Sigmoid colon (tissue), 7 donors: ENCODE results near the gene FOXRED2. TPM values are rescaled to one million over a fixed set of nuclear protein-coding genes. Genes with fewer than 3 reads are reported as not detected.

ENCODE experiments used
- DNase-seq: peaks from one replicate; pipeline ENCODE4 v3.0.0-alpha.2; 2019
- H3K27ac ChIP-seq, 4 donors: fragments of 200-600 bp; sonication (generic); one replicate each; pipeline ENCODE4 v1.5.1; 2016 to 2019; ENCODE audit warnings: mild to moderate bottlenecking in 1 of 4
- H3K27me3 ChIP-seq, 3 donors: fragments of 200-600 bp; sonication (generic); one replicate each; pipeline ENCODE4 v1.5.1; 2019; ENCODE audit warnings: mild to moderate bottlenecking in 1 of 3
- H3K36me3 ChIP-seq, 4 donors: fragments of 200-600 bp; sonication (generic); one replicate each; pipeline ENCODE4 v1.5.1; 2016 to 2019
- H3K4me1 ChIP-seq, 4 donors: fragments of 200-600 bp; sonication (generic); one replicate each; pipeline ENCODE4 v1.5.1; 2017 to 2019
- H3K4me3 ChIP-seq, 4 donors: fragments of 200-600 bp; sonication (generic); one replicate each; pipeline ENCODE4 v1.5.1; 2017 to 2019; ENCODE audit warnings: mild to moderate bottlenecking in 2 of 4, moderate library complexity in 1 of 4
- H3K9me3 ChIP-seq, 4 donors: fragments of 200-600 bp in 3 of 4; sonication (generic) in 3 of 4; one replicate each; pipeline versions ENCODE4 v1.5.1 to v1.6.1; 2013 to 2019
- EP300 ChIP-seq, 4 donors: sonication (generic); formaldehyde crosslinking; IDR thresholded peaks; one replicate each; pipeline ENCODE4 v1.6.1; 2017; ENCODE audit warnings: antibody characterized with exemption in 4 of 4
- POLR2A ChIP-seq, 2 donors: fragments of 450-650 bp; IDR thresholded peaks; one replicate each; pipeline ENCODE4 v1.6.1; 2016; ENCODE audit warnings: antibody characterized with exemption in 2 of 2, mild to moderate bottlenecking in 2 of 2, moderate library complexity in 2 of 2
- POLR2AphosphoS5 ChIP-seq, 4 donors: sonication (generic); formaldehyde crosslinking; IDR thresholded peaks; one replicate each; pipeline ENCODE4 v1.6.1; 2017; ENCODE audit warnings: antibody characterized with exemption in 4 of 4
- WGBS, 2 donors: extraction: QIAGEN DNeasy Blood & Tissue Kit; methylation state at CpG; one replicate each; pipeline ENCODE4 v1.1.7; 2013; 5-methylcytosine and 5-hydroxymethylcytosine counted together
- intact Hi-C: fragments of 100-400 bp; cut with DNase I; formaldehyde crosslinking; loops from one replicate; pipeline ENCODE4 v1.15.1; 2023
- polyA plus RNA-seq, 3 donors: library from polyadenylated mRNA; stranded (reverse); fragments of 200-250 nt; gene quantifications; one replicate each; pipeline ENCODE4 v1.2.3, GENCODE V29; 2013
- total RNA-seq, 4 donors: library from RNA; depleted of rRNA; stranded (reverse); fragments of >200 nt; gene quantifications; one replicate each; pipeline ENCODE4 v1.1.0, GENCODE V29; 2016
- TF ChIP-seq, protein P1 (sequence below), 4 experiments: fragments of 450-650 bp in 3 of 4; fragments of 200-600 bp in 1 of 4; IDR thresholded peaks; one replicate each; pipeline ENCODE4 v1.5.1; 2016 to 2019; ENCODE audit warnings: antibody characterized with exemption in 4 of 4, mild to moderate bottlenecking in 3 of 4, moderate library complexity in 2 of 4
- donor health status: healthy with polysubstance abuse.
- donor health status: Bipolar disorder and iron deficiency.
- donor health status: healthy.

The FOXRED2 gene
- total and polyA plus RNA-seq, 7 donors, result under 0.01 to 5.4 (median 4.6) TPM

- peaks cover 15 to 47% (median 31%) of the 10 kb centered on the region in 4 donors for H3K36me3 ChIP-seq
- H3K27ac ChIP-seq, result peak overlapping the region; percentile 87 to 98 (median 94)
- WGBS, 2 donors, result 85 to 86% methylated on average over 13 of the region's 13 CpGs
- TF ChIP-seq EP300 (IDR thresholded peaks at IDR 0.05), result no peak
- TF ChIP-seq, protein P1, sequence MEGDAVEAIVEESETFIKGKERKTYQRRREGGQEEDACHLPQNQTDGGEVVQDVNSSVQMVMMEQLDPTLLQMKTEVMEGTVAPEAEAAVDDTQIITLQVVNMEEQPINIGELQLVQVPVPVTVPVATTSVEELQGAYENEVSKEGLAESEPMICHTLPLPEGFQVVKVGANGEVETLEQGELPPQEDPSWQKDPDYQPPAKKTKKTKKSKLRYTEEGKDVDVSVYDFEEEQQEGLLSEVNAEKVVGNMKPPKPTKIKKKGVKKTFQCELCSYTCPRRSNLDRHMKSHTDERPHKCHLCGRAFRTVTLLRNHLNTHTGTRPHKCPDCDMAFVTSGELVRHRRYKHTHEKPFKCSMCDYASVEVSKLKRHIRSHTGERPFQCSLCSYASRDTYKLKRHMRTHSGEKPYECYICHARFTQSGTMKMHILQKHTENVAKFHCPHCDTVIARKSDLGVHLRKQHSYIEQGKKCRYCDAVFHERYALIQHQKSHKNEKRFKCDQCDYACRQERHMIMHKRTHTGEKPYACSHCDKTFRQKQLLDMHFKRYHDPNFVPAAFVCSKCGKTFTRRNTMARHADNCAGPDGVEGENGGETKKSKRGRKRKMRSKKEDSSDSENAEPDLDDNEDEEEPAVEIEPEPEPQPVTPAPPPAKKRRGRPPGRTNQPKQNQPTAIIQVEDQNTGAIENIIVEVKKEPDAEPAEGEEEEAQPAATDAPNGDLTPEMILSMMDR (IDR thresholded peaks at IDR 0.05), result no peak
- no peak for TF ChIP-seq POLR2AphosphoS5 (IDR thresholded peaks at IDR 0.05)
- TF ChIP-seq POLR2A (IDR thresholded peaks at IDR 0.05), result no peak
- H3K9me3 ChIP-seq, result no peaks in the 10 kb centered on the region
- peaks cover 0 to 63% (median 56%) of the 10 kb centered on the region in 4 donors for H3K4me1 ChIP-seq
- no peak for DNase-seq
- H3K27me3 ChIP-seq, result no peaks in the 10 kb centered on the region
- intact Hi-C loops, result loop anchor here (5.0 kb wide), 1 partner anchor 100 kb away; no protein-coding TSS in a partner anchor
- H3K4me3 ChIP-seq, result peak overlapping the region; percentile 33 to 50 (median 40)
These were observed 34.2 kb downstream of the FOXRED2 start for GRCh38 chr22:36472689-36473088.

GRCh38 chr22:36471341-36471821, 35.5 kb downstream of the FOXRED2 start:
- 87 to 88% methylated on average over 14 of the region's 14 CpGs for WGBS, 2 donors
- Histone ChIP-seq H3K36me3 (peaks cover 15 to 34% (median 24%) of the 10 kb centered on the region in 4 donors), H3K27me3 (no peaks in the 10 kb centered on the region), H3K27ac (peak overlapping the region; percentile 87 to 98 (median 94)), H3K9me3 (no peaks in the 10 kb centered on the region), H3K4me3 (peak overlapping the region; percentile 33 to 50 (median 40)), H3K4me1 (peaks cover 0 to 76% (median 69%) of the 10 kb centered on the region in 4 donors)
- intact Hi-C loops, result loop anchor here (1.0 to 5.0 kb wide), 3 partner anchors 85 to 167 kb away; partner anchors contain the start of gene MYH9
- peak; percentile 84 for DNase-seq
- TF ChIP-seq POLR2AphosphoS5 (IDR thresholded peaks at IDR 0.05) (peak; percentile 21 to 65 (median 42)), POLR2A (IDR thresholded peaks at IDR 0.05) (peak in 1 of 2 donors; percentile 31), EP300 (IDR thresholded peaks at IDR 0.05) (peak in 1 of 4 donors; percentile 25)
- TF ChIP-seq, protein P1 (IDR thresholded peaks at IDR 0.05), result no peak

DNA sequence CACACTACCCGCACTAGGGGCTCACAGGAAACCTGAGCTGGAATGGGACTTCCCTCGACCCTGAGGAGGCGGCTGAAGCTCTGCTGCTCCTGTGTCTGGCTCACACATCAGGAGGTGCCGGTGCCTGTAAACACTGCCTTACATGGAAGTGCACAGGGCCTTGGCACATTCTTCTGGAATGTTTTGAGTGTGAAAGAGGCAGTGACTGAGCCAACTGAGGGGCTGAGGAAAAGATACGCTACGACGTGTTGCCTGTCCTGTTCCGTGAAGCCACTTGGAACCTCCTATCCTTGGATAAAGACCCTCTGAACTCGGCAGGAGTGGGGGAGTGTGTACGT, 35.9 kb downstream of the FOXRED2 start:
- TF ChIP-seq POLR2A (IDR thresholded peaks at IDR 0.05) (peak in 1 of 2 donors; percentile 24), EP300 (IDR thresholded peaks at IDR 0.05) (peak in 2 of 4 donors; percentile 60 to 81), POLR2AphosphoS5 (IDR thresholded peaks at IDR 0.05) (peak; percentile 58 to 75 (median 72))
- TF ChIP-seq, protein P1 (IDR thresholded peaks at IDR 0.05), result no peak
- H3K36me3 ChIP-seq, result peaks cover 11 to 30% (median 19%) of the 10 kb centered on the region in 4 donors
- H3K27me3 ChIP-seq, result no peaks in the 10 kb centered on the region
- peaks cover 0 to 80% (median 73%) of the 10 kb centered on the region in 4 donors for H3K4me1 ChIP-seq
- peak overlapping the region; percentile 87 to 98 (median 94) for H3K27ac ChIP-seq
- 78 to 84% methylated on average over 10 of the region's 10 CpGs for WGBS, 2 donors
- H3K9me3 ChIP-seq, result no peaks in the 10 kb centered on the region
- peak overlapping the region; percentile 33 to 50 (median 40) for H3K4me3 ChIP-seq
- intact Hi-C loops, result loop anchor here (1.0 to 5.0 kb wide), 4 partner anchors 84 to 170 kb away; partner anchors contain the start of gene MYH9
- DNase-seq, result peak; percentile 91

- peak overlapping the region in 3 of 4 donors; percentile 37 to 50 (median 42) for H3K4me3 ChIP-seq
- peak; percentile 95 for DNase-seq
These were observed 36.5 kb downstream of the FOXRED2 start for GRCh38 chr22:36470162-36470993.

More at GRCh38 chr22:36470162-36470993, 36.5 kb downstream of the FOXRED2 start:
- Histone ChIP-seq H3K27ac (peak overlapping the region; percentile 87 to 98 (median 94)), H3K4me1 (peaks cover 0 to 86% (median 78%) of the 10 kb centered on the region in 4 donors), H3K36me3 (peaks cover 5 to 24% (median 15%) of the 10 kb centered on the region in 4 donors), H3K9me3 (no peaks in the 10 kb centered on the region), H3K27me3 (no peaks in the 10 kb centered on the region)
- WGBS, 2 donors, result 40 to 43% methylated on average over 14 of the region's 14 CpGs
- intact Hi-C loops, result loop anchor here (1.0 to 5.0 kb wide), 3 partner anchors 84 to 169 kb away; partner anchors contain the start of gene MYH9
- TF ChIP-seq POLR2A (IDR thresholded peaks at IDR 0.05), result peak in 1 of 2 donors; percentile 5
- TF ChIP-seq, protein P1 (IDR thresholded peaks at IDR 0.05), result peak in 3 of 4 experiments; percentile 91 to 92 (median 92)
- no peak for TF ChIP-seq EP300 (IDR thresholded peaks at IDR 0.05)
- peak; percentile 23 to 66 (median 61) for TF ChIP-seq POLR2AphosphoS5 (IDR thresholded peaks at IDR 0.05)
